ENCODE results near the gene PELI3.

DNA sequence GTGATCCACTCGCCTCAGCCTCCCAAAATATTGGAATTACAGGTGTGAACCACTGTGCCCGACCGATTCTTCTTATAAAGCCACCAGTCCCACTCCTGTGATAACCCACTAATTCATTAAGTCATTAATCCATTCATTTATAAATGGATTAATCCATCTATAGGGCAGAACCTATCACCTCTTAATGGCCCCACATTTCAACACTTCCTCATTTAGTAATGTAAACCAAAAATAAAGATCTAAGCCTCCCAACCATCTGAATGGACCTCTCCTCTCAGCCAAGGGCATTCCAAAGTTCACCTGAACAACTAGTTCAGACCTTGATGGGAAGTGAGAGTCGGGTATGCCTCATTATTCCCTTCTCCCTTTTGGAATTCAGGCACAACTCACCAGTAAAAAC, 18.2 kb upstream of the PELI3 start:
- TF ChIP-seq POLR2A (IDR thresholded peaks at IDR 0.05) (no peak), POLR2AphosphoS5 (IDR thresholded peaks at IDR 0.05) (no peak), EP300 (IDR thresholded peaks at IDR 0.05) (no peak)
- TF ChIP-seq, protein P1, sequence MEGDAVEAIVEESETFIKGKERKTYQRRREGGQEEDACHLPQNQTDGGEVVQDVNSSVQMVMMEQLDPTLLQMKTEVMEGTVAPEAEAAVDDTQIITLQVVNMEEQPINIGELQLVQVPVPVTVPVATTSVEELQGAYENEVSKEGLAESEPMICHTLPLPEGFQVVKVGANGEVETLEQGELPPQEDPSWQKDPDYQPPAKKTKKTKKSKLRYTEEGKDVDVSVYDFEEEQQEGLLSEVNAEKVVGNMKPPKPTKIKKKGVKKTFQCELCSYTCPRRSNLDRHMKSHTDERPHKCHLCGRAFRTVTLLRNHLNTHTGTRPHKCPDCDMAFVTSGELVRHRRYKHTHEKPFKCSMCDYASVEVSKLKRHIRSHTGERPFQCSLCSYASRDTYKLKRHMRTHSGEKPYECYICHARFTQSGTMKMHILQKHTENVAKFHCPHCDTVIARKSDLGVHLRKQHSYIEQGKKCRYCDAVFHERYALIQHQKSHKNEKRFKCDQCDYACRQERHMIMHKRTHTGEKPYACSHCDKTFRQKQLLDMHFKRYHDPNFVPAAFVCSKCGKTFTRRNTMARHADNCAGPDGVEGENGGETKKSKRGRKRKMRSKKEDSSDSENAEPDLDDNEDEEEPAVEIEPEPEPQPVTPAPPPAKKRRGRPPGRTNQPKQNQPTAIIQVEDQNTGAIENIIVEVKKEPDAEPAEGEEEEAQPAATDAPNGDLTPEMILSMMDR (IDR thresholded peaks at IDR 0.05): no peak
